ENCODE measurements around the gene ERMARD.

DNA sequence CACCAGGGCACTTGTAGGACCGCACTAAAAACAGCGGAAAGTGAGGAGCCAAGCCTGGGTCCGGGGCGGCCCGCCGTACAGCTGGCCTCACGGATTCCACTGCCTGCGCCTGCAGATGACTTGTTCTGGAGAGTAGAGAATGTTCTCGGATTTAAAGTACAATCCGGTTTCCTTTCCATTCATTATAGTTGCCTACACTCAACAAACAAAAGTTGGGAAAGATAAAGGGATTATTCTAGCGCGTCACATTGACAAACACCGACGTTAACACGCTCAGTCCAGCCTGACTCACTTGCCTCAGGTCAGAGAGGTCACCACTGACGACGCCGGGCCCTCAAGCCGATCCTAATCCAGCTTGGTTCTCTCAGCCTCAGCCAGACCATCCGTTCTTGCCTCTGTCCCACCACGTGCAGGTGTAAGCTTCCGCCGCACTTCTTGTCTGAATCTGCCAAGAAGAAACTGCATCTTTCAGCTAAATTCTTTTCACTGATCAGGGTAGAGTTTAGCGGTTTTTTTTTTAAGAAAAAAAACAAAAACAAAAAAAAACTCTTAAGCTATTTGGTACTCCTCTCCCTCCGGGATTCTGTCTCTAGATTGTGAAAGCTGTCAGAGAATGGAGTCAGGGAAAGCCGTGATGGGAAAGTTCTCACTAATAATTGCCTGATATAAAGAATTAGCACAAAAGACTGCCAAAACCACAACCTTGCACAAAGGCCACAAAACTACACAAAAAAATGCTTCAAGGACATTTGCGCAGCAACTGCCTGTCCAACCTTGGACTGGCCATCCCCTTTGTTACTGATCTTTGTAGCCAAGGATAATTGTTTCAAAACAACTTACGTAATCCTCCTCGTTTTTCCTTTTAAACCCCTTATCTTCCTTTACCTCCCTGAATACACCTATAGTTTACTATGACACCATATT is 26.0 kb upstream of the ERMARD start:
- TF ChIP-seq, protein P1, sequence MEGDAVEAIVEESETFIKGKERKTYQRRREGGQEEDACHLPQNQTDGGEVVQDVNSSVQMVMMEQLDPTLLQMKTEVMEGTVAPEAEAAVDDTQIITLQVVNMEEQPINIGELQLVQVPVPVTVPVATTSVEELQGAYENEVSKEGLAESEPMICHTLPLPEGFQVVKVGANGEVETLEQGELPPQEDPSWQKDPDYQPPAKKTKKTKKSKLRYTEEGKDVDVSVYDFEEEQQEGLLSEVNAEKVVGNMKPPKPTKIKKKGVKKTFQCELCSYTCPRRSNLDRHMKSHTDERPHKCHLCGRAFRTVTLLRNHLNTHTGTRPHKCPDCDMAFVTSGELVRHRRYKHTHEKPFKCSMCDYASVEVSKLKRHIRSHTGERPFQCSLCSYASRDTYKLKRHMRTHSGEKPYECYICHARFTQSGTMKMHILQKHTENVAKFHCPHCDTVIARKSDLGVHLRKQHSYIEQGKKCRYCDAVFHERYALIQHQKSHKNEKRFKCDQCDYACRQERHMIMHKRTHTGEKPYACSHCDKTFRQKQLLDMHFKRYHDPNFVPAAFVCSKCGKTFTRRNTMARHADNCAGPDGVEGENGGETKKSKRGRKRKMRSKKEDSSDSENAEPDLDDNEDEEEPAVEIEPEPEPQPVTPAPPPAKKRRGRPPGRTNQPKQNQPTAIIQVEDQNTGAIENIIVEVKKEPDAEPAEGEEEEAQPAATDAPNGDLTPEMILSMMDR (IDR thresholded peaks at IDR 0.05 in 4 of 5, conservative IDR thresholded peaks at IDR 0.05 in 1 of 5): no peak
- peak; percentile 29 to 31 for TF ChIP-seq POLR2A (IDR thresholded peaks at IDR 0.05)

Data from gastrocnemius medialis (tissue), 4 donors.